ENCODE measurements around the gene SGCB.
"Not testable (repeated sequence)": the region's sequence is repeated elsewhere in the genome, so short reads cannot be mapped to it uniquely, and the experiment has no call there.

The SGCB gene, protein sequence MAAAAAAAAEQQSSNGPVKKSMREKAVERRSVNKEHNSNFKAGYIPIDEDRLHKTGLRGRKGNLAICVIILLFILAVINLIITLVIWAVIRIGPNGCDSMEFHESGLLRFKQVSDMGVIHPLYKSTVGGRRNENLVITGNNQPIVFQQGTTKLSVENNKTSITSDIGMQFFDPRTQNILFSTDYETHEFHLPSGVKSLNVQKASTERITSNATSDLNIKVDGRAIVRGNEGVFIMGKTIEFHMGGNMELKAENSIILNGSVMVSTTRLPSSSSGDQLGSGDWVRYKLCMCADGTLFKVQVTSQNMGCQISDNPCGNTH

DNA sequence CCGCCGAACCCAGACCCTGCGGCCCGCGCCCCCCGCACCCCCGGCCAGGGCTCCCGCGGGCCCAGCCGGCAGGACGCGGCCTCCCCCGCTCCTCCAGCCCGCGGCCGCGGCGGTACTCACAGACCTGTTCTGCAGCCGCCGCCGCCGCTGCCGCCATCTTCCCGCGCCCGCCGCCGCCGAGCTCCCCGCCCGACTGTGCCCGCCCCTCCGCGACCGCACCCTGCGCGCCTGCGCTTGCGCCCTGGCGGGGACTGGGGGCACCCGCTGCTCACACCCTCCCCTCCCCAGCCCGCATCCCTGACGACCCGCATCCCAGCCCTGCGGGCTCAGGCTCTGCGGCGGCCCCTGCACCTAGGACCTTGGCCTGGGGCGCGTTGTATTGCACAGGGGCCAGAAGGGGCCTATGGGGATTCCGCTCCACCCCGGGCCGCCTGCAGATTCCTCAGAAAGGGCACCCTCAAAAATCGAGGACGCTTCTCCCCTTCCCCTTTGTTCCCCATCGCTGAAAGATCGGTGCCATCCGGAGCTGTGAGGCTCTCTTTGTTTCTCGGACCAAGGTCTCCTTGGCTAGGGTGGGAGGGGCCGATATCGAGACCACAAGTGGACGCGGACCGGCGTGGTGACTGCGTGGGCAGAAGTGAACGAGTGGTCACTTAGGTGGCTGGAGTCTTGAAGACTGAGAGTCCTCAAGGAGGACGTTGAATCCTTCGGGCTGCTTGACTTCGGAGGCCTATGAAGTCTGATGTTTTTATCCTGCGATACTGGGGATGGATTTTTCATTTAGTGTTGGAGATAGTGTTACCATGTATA lies at the start of gene SGCB:
Gene SGCB (minus strand): TSS at position 197 of the 810 bp plus-strand sequence. CDS start 40 bp downstream, at position 157.
- peak; percentile 3 for DNase-seq

DNA sequence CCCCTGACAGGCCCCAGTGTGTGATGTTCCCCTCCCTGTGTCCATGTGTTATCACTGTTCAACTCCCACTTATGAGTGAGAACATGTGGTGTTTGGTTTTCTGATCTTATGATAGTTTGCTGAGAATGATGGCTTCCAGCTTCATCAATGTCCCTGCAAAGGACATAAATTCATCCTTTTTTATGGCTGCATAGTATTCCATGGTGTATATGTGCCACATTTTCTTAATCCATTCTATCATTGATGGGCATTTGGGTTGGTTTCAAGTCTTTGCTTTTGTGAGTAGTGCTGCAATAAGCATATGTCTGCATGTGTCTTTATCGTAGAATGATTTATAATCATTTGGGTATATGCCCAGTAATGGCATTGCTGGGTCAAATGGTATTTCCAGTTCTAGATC lies 48.3 kb upstream of the SGCB start:
- DNase-seq: not testable (repeated sequence)

- DNase-seq: no peak
Measured at GRCh38 chr4:52081216-52081615, 43.1 kb upstream of the SGCB start.

GRCh38 chr4:52079659-52080058 lies 41.6 kb upstream of the SGCB start:
- no peak for DNase-seq

DNA sequence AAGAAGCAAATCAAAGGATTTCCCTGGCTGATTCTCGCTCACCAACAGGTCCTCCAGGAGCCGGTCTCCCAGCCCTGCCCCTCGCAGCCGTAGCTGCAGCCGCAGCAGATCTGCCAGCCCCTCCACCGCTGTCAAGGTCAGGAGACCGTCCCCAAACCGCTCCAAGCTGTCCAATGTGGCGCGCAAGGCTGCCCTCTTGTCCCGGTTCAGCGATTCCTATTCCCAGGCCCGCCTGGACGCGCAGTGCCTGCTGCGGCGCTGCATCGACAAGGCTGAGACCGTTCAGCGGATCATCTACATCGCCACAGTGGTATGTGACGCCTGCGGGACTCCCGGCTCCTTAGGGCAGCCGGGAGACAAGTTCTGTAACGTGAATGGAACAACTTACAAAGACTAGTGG lies 38.6 kb upstream of the SGCB start:
- no peak for DNase-seq

- no peak for DNase-seq
Measured at GRCh38 chr4:52071791-52072546, 33.9 kb upstream of the SGCB start.

- no peak for DNase-seq
Measured at GRCh38 chr4:52069571-52069970, 31.5 kb upstream of the SGCB start.

DNA sequence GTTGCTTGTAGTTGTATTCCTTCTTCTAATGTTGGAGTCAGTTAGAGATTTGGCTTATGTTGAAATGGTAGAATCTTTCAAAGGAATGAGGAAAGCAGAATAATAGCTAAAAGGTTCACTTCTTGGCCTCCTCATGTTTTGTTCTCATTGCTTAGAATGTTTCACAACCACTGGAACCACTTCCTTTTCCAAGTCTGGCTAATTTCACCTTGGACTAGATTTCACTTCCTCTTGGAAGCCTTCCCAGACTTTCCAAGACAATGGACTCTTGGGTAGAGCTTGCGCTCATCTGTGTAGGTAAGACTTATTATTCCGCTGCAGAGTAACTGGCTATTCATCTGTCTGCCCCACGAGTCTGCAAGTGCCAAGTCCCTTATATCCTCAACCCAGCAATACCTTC lies 21.3 kb upstream of the SGCB start:
- no peak for DNase-seq

DNA sequence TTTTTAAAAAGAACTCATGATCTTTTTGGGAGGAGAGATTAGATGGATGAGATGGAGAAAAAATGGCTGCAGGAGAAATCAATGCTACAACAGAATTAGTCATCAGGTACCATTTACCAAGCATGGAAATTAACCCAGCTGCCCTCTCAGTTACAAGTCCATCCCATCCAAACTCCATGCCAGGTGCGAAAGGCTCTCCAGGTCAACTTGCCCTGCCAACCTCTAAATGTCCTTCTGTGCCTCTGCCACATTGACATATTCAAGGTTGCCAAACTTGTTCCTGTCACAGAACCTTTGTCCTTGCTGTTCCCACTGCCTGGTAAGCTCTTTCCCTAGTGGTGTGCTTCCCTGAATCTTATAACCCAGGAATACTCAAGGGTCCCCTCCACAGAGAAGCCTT lies 20.2 kb upstream of the SGCB start:
- no peak for DNase-seq

DNA sequence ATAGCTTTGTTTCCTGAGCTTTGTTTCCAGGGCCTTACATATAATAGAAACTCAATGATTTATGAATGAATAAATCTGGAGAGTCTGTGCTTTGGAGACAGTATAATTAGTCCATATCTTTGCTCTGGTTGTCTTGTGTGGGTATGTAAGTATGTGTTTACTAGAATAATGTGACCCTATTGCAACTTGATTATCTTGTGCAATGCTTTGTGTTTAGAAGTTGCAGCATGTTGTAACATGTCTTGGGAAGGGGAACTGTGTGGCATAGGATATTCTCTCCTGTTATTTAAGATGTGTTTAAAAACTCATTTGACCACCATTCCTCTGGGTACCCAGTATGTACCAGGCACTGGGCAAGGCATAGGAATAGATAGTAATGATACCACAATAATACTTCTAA lies 19.1 kb upstream of the SGCB start:
- DNase-seq: no peak

GRCh38 chr4:52054254-52054653 lies 16.2 kb upstream of the SGCB start:
- DNase-seq: no peak

GRCh38 chr4:52052475-52052780 lies 14.3 kb upstream of the SGCB start:
- no peak for DNase-seq

- DNase-seq: no peak
Measured at GRCh38 chr4:52051615-52052474, 13.7 kb upstream of the SGCB start.

DNA sequence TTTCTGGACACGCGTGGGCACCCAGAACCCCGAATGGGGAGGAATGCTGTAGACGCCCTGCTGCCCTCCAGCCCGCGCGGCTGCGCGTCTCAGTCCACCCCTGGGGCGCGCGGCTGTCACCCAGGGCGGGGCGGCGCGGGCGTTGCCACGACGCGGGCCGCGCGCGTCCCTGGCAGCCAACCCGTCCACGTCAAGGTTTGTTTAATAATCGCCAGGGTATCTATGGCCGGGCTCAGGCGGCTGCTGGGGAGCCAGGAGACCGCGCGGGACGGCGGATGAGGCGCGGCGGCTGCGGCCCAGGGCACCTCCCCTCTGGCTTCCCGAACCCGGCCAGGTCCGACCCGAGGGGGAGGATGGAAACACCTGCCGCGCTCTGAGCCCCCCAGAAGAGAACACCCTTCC lies 13.1 kb upstream of the SGCB start, which contains the start of gene SPATA18:
Gene SPATA18 (plus strand): TSS at position 92 of the 402 bp plus-strand sequence. CDS start 401 bp downstream, outside the sequence.
- DNase-seq: no peak

DNA sequence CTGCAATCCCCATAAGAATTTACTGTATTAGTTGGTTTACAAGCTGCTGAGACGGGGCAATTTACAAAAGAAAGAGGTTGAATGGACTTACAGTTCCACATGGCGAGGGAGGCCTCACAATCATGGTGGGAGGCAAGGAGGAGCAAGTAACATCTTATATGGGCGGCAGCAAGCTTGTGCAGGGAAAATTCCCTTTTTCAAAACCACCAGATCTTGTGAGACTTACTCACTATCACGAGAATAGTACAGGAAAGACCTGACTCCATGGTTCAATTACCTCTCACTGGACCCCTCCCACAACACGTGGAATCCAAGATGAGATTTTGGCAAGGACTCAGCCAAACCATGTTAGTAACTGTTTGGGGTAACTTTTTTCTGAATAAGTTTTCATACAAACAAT lies 11.2 kb upstream of the SGCB start:
- DNase-seq: no peak

- no peak for DNase-seq
Measured at GRCh38 chr4:52045028-52045427, 6.9 kb upstream of the SGCB start.

GRCh38 chr4:52037689-52038102 lies 403 bp downstream of the SGCB start:
- DNase-seq: no peak

GRCh38 chr4:52036886-52037530 lies 1.1 kb downstream of the SGCB start:
- no peak for DNase-seq

DNA sequence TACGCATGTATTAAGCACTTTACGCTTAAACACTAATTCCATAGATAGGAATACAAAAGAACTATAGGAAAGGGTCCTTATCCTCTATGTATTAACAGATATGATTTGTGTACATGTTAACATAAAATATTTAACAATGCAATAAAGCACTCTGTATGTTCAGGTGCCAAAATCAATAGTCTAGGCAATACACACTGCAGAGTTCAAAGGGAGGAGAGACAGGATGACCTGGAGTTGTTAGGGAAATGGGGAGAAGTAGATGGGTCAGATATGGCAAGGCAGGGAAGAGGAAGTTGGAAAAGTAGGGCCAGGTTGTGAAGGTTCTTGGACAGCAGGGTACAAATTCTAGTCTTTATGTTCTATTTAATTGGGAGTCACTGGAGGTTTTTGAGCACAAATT lies 2.9 kb downstream of the SGCB start:
- DNase-seq: no peak

- no peak for DNase-seq
Measured at GRCh38 chr4:52032005-52032404, 6.1 kb downstream of the SGCB start.

DNA sequence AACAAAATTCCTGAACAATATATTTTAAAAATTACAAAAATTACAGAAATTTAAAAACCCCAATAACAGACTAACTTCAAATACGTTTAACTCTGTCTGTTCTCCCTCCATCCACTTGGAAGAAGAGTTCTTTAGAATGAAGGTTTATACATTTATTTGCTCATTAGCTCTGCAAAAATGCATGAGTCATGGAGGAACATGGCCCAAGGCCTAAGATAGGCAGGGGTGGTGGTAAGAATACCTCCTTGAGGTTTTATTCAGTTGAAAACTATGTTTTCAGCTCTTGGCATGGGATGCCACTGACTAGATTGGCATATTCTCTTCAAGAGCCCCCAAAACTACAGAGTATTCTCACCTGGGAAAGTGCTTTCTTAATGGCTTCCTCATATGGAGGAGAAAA lies 9.1 kb downstream of the SGCB start:
- no peak for DNase-seq
